G401 (cell line): ENCODE data around the gene REPS1. TPM values are rescaled to one million over a fixed set of nuclear protein-coding genes. Genes with fewer than 3 reads are reported as not detected.
A peak's percentile ranks its signal among the peaks of the same experiment; 100 is the strongest.
"Not testable (repeated sequence)": the region's sequence is repeated elsewhere in the genome, so short reads cannot be mapped to it uniquely, and the experiment has no call there.

Experiments used
- DNase-seq: peaks from one replicate; pipeline ENCODE4 v3.0.0-alpha.2; 2015; ENCODE audit warnings: low spot score
- in situ Hi-C: cut with HindIII; loops from 2 replicates; pipeline ENCODE4 v1.10.0; 2016; ENCODE audit warnings: low sequenced_read_pairs, mixed read lengths
- total RNA-seq: library from RNA; depleted of rRNA; stranded (reverse); fragments of >200 nt; shearing (Covaris generic); gene quantifications from 2 replicates; pipeline ENCODE4 v1.2.3, GENCODE V29; 2014; rRNA removed

REPS1 gene
- 38.8 and 46.0 TPM in 2 replicates for total RNA-seq

DNA sequence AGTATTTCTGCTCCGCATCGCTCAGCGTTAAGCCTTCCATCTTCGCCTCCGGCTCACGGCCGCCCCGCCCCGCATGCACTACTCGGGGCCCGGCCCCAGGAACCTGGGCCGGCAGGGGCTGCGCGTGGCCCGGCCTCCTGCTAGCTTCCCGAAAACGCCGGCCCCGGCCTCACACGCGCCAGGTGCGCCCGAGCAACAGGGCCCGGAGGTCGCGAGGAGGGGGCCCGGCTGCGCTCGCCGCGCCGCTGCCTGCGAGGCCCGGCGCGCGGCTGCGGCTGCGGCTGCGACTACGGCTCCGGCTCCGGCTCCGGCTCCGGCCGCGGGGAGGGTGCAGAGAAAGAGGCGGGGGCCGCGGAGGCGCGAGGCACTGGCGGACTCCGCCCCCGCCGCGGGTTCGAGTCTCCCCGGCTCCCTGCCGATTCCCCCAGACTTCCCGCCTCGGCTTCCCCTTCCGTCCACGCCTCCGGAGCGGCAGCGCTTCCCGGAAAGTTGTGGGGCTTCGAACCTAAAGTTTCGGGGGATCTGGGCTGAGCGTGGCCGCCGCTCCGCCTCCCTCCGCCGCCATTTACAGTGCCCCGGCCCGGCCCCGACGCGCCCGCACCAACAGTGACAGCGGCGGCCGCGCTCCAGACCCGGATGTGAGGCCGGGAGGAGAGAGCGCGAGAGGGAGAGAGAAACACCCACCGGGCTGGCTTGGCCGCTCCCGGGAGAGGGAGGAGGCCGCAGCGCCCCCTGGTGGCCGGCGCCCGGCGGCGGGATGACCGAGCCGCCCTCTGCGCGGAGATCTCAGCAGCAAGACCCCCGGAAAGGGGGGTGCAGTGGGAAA lies at the start of gene REPS1:
Gene REPS1, minus strand, starts transcription at position 611 of the 826 bp plus-strand sequence. Its CDS starts 571 bp downstream, at position 40.
- DNase-seq: peak; percentile 85
- in situ Hi-C loops: no loop called here

- in situ Hi-C loops: no loop called here
- no peak for DNase-seq
Measured at GRCh38 chr6:139037490-139037889, 49.4 kb upstream of the REPS1 start.

DNA sequence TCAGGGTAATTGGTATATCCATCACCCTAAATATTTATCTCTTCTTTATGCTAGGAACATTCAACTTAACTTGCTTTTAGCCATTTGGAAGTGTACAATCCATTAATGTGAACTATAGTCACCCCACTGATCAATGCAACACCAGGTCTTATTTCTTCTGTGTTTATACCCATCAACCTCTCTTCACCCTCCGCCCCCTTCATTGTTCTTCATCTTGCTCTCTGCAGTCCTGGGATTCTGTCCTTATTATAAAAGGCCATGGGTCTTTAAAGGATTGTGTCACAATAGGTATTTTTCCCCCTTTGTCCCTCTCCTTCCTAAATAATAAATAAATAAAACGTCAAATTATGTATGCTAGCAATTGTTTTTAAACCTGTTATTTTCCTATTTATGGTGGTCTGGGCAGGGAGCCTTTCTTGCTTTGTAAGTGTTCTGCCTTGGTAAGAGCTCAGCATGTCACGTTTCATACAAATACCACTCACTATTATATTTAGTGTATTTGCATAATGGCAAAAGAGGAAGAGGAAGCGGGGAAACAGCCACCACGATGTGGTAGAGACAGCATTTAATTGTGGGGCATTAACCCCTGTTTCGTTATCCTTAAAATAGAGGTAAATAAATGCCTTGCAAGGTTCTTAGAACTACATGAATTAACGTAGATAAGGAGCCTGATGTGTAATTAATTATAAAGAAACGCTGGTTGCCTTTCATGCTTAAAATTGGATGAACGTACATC lies 42.3 kb upstream of the REPS1 start:
- no peak for DNase-seq
- in situ Hi-C loops: no loop called here

DNA sequence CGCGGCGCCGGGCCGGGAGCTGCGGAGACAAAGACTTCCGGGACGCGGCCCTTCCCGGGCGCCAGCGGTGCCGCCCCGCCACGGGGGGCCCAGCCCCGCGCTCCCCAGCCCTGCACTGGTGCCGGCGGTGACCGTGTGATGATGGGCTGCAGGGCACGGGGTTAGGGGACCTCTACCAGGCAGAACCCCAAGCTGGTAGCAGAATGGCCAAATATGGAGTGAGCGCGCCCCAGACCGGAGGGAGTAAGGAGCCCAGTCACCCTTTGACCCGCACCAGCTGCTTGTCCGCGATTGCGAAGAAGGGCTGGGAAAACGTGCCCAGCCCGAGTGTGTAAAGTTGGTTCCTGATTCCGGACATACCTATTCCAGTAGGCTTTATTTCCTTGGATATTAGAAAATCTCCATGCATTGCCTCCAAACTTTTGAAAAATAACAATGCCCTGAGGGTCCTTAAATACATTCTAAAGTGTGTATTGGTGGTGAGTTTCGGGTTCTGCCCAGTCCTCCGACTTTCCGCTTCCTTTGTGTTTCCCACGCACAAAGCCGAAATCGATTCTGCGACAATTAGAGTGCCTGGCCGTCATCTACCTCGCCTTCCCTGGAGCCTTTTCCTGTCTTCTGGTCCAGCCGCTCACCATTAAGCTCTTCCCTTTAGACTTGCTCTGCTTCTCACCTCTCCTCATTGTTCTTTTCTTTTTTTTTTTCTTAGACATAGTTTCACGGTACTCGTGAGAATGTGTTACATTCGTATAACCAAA lies 41.6 kb upstream of the REPS1 start:
- in situ Hi-C loops: no loop called here
- no peak for DNase-seq

DNA sequence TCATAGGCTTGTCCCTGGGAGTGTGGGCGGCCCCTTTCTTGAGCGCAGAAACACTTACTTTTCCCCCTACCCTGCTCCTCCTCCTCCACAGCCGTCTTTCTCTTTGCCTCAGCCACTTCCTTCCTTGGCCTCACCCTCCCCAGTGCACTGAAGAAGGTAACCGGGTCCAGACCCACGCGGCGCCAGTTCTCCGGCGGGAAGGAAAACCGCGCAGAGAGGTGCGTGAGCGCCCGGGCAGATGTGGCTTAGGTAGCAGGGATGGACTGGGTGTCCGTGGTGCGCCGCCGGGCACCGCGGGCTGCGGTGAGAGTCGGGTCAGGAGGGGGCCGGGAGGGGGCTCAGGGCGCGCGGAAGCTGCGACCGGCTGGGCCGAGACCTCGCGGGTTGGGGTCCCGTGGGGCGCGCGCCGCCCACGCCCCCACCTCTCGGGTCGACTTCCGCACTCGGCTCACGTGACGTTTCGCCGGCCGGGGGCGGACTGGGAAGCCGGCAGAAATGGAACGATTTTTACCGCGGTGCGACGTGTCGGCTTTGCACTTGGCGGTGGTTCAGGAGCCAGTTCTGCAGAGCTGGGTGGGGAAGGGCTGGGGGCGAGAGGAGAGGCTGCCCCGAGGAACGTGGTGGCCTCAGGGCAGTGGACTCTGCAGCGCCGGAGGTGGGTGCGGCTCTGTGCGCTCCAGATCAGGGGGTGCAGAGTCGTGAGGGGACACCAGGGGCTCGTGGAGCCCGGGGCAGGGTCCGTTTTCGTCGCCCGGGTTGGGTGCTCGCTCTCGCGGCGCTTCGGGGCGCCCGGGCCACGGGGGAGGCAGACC lies 40.8 kb upstream of the REPS1 start, which contains the start of gene ABRACL:
Gene ABRACL, plus strand, starts transcription at position 88 of the 812 bp plus-strand sequence. CDS start 5,416 bp downstream, outside the sequence.
- DNase-seq: peak; percentile 25
- in situ Hi-C loops: no loop called here

DNA sequence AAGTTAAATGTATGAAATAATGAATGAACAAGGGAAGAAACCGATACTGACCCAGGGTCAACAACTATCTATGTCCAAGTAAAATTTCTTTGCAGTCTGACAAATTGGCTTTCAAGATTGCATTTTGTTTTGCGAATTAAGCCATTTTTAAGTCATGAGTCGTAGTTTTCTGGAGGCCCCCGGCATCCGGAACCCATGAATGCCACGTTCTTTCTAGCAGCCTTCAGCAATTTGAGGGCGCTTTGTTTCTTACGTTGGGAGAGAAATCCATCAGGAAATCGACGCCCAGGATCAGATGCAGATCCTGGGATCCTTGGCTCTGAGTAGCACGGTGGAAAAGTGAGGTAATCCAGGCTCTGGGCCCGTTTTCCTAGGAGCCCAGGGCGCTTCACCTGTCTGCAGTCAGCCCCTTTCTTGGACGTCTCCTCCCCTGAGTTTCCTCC lies 40.2 kb upstream of the REPS1 start:
- DNase-seq: no peak
- in situ Hi-C loops: no loop called here

- DNase-seq: no peak
- in situ Hi-C loops: no loop called here
Measured at GRCh38 chr6:139027620-139028182, 39.6 kb upstream of the REPS1 start.

GRCh38 chr6:139025416-139025815 lies 37.4 kb upstream of the REPS1 start:
- in situ Hi-C loops, DNase-seq: not testable (repeated sequence)

GRCh38 chr6:139020689-139021088 lies 32.6 kb upstream of the REPS1 start:
- DNase-seq: no peak
- in situ Hi-C loops: no loop called here

GRCh38 chr6:139019722-139020121 lies 31.7 kb upstream of the REPS1 start:
- no peak for DNase-seq
- in situ Hi-C loops: no loop called here

DNA sequence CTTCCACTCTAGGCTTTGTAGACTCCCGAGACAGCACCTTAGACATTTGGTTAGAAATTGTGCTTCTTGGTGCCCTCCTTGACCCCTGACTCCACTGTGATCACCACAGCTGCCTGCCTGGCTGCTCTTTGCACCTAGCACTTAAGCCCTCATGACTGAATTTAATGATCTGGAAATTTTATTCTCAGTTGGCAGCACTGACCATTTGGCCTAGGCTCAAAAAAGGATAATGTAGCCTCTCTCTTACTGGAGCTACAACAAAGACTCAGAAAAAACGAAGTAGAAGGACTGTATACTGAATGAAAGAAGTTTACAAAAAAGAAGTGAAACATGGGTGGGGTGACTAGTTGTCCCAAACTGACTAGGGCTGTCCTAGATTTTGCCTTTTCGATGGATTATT lies 29.2 kb upstream of the REPS1 start:
- in situ Hi-C loops: no loop called here
- DNase-seq: no peak

GRCh38 chr6:139016337-139017213 lies 28.5 kb upstream of the REPS1 start:
- DNase-seq: no peak
- in situ Hi-C loops: no loop called here

GRCh38 chr6:139014945-139015344 lies 26.9 kb upstream of the REPS1 start:
- DNase-seq: no peak
- in situ Hi-C loops: no loop called here

DNA sequence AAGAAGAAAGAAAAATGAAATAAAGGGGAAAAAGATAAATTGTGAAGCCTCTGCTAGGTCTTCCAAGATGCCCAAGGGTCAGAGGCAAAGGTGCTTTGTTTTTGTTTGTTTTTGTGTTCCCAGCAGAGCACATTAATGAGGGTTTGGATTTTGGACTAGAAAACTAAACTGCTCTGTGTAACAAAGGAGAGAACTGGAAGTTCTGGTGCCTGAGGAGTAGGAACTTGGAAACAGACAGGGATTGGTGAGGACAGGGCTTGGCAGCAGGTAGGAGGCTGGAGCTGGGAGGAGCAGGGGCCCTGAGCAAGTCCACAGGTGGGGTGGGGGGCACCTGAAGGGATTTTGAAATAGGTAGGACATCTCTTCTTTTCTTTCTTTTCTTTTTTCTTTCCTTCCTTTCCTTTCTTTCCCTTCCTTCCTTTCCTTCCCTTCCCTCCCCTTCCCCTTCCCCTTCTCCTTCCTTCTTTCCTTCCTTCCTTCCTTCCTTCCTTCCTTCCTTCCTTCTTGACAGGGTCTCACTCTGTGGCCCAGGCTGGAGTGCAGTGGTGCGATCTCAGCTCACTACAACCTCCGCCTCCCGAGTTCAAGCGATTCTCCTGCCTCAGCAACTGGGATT lies 25.2 kb upstream of the REPS1 start:
- no peak for DNase-seq
- in situ Hi-C loops: no loop called here

- DNase-seq: no peak
- in situ Hi-C loops: no loop called here
Measured at GRCh38 chr6:139011980-139012379, 23.9 kb upstream of the REPS1 start.

DNA sequence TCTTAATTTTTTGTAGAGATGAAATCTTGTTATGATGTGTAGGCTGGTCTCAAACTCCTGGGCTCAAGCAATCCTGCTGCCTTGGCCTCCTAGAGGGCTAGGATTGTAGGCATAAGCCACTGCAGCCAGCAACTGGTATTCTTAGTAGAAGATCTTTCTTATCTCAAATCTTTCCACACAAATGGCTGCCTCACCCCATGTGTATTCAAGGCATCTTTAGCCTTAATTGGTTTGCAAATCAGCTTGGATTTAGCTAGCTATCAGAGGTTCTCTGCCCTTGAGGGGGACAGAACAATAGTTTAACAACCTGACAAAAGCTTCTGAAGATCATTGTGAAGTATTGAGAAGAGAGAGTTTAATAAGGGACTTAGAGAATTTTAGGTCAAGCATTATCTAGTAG lies 22.6 kb upstream of the REPS1 start:
- in situ Hi-C loops: no loop called here
- DNase-seq: no peak

GRCh38 chr6:139008117-139008516 lies 20.1 kb upstream of the REPS1 start:
- in situ Hi-C loops: no loop called here
- DNase-seq: no peak
